HG03139 (cell line): ENCODE data around the gene USP54.
A peak's percentile ranks its signal among the peaks of the same experiment; 100 is the strongest.
"Not testable (repeated sequence)": the region's sequence is repeated elsewhere in the genome, so short reads cannot be mapped to it uniquely, and the experiment has no call there.

Experiments used
- ATAC-seq: cut with Tn5 transposase; IDR thresholded peaks from one replicate; pipeline ENCODE4 v1.9.1; 2021; ENCODE audit not compliant: unreplicated experiment

USP54 gene, protein sequence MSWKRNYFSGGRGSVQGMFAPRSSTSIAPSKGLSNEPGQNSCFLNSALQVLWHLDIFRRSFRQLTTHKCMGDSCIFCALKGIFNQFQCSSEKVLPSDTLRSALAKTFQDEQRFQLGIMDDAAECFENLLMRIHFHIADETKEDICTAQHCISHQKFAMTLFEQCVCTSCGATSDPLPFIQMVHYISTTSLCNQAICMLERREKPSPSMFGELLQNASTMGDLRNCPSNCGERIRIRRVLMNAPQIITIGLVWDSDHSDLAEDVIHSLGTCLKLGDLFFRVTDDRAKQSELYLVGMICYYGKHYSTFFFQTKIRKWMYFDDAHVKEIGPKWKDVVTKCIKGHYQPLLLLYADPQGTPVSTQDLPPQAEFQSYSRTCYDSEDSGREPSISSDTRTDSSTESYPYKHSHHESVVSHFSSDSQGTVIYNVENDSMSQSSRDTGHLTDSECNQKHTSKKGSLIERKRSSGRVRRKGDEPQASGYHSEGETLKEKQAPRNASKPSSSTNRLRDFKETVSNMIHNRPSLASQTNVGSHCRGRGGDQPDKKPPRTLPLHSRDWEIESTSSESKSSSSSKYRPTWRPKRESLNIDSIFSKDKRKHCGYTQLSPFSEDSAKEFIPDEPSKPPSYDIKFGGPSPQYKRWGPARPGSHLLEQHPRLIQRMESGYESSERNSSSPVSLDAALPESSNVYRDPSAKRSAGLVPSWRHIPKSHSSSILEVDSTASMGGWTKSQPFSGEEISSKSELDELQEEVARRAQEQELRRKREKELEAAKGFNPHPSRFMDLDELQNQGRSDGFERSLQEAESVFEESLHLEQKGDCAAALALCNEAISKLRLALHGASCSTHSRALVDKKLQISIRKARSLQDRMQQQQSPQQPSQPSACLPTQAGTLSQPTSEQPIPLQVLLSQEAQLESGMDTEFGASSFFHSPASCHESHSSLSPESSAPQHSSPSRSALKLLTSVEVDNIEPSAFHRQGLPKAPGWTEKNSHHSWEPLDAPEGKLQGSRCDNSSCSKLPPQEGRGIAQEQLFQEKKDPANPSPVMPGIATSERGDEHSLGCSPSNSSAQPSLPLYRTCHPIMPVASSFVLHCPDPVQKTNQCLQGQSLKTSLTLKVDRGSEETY (N-terminal part only)

DNA sequence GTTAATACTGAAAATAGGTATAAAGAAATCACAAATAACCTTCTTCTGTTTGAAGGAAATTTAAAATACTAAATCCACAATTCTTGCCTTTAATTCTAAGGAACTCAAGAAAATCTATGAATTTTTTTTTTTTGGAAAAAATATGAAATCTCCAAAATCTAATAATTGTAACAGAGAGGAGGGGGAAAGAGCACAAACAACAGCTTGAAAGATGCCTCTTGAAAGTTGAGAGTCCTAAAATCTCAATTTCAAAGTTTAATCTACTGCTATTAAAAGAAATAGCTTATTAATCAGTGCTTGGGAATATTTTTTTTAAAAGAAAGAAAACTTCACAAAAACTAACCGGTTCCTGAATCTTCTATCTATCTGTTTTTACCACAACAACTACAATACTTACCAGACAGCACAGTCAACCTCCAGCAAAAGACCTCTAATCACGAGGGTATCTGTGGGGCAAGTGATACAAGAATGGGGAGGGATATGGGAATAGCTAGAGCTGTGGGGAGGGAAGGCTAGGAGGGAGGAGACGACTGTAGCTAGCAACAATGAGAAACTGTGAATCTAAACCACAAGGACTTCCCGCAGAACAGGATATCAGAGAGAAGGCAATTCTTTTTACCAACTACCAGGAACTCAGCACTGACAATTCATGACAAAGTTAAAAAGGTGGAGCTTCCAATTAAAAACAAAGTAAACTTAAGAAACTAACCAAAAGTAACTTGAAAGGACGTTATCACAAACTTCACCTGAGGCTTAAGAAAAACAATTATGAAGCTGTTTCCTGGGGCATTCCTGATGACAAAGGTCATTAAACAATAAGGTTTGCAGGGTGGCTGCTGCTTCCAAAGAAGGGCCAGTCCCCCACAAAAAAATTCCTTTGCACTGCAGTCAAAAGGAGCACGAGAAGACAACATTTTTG, at the start of gene USP54:
Gene USP54, minus strand, starts transcription at position 462 of the 919 bp plus-strand sequence. CDS start 15,684 bp downstream, outside the sequence.
- ATAC-seq = no peak

DNA sequence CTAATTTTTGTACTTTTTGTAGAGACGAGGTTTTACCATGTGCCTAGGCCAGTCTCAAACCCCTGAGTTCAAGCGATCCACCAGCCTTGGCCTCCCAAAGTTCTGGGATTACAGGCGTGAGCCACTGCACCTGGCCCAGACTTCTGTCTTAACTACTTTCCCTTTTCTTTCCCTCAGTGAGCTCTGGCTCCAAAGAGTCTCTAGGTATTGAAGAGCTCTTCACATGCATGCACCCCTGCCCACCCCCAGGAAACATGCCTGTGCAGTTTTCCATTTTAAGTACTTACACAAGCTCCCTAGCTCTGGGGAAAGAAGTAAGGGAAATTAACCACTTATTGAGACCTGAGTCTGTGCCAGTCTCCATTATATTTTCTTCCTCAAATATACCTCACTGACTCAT, 48.1 kb upstream of the USP54 start:
- ATAC-seq = no peak

DNA sequence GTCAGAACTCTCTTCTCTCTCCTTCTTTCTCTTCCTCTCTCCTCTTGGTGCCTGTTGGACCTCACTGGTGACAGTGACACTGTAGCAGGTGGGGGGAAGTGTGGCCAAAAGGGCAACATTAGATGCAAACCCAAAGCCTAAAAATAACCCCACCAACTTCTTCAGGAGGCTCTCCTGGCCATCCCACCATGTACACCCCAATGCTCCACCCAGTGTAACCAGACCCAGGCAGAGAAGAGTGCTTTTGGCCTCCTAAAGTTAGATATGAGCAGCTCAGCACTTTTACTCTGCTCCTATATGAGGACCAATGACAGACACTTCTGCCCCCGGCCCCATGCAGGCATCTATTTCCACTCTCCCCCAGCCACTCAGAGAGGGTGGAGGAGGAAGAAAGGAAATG, 44.6 kb upstream of the USP54 start:
- no peak for ATAC-seq

DNA sequence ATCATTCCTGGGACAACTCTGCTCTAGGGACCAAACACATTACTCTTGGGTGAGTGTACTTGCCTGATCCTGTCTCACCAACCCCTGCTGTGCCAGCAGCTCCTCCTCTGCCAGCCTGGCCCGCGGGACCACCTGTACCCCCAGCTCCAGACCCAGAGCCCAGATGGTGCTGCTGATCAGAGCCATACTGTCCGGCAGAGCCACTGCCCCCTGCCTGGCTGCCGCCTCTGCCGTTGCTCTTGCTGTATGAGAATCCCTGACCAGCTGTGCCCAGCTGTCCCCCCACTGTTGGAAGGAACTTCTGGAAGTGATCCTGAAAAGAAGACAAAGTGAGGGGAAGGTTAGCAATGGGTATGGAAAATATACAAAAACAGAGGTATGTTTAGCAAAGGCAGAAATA, 43.3 kb upstream of the USP54 start:
- no peak for ATAC-seq

DNA sequence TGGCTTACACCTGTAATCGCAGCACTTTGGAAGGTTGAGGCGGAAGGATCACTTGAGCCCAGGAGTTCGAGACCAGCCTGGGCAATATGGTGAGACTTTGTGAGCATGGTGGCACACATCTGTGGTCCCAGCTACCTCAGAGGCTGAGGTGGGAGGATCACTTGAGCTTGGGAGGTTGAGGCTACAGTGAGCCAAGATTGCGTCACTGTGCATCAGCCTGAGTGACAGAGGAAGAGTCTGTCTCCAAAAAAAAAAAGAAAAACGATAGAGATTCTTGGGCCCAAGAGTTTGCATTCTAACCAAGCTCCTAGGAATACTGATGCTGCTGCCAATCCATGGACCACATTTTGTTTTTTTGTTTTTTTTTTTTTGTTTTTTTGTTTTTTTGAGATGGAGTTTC, 38.0 kb upstream of the USP54 start:
- no peak for ATAC-seq

DNA sequence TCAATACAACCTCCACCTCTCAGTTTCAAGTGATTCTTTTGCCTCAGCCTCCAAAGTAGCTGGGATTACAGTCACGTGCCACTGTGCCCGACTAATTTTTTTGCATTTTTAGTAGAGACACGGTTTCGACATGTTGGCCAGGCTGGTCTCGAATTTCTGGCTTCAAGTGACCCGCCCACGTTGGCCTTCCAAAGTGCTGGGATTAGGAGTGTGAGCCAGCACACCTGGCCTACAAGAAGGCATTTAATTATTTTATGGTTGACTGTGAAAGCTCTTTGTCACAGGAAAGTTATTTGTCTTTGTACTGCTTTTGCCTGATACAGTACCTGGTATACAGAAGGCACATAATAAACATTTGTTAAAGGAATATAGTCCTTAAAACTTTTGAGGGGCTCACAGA, 37.3 kb upstream of the USP54 start:
- no peak for ATAC-seq

DNA sequence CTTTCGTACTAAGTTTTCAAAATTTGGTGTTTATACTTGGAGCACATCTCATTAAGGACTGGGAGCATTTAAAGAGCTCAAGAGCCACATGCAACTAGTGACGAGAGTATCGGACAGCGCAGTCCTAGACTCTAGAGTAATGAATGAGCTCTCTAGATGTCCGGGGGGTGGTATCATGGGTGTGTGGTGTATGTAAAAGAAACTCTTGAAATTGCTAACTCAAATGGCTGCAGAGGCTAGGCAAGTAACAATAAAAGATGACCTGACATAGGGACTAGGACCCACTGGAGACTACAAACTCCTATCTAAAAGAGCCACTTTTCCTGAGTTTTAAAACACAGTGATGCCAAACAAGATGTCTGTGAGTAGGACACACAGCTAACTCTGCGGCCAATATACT, 36.2 kb upstream of the USP54 start:
- ATAC-seq = no peak

DNA sequence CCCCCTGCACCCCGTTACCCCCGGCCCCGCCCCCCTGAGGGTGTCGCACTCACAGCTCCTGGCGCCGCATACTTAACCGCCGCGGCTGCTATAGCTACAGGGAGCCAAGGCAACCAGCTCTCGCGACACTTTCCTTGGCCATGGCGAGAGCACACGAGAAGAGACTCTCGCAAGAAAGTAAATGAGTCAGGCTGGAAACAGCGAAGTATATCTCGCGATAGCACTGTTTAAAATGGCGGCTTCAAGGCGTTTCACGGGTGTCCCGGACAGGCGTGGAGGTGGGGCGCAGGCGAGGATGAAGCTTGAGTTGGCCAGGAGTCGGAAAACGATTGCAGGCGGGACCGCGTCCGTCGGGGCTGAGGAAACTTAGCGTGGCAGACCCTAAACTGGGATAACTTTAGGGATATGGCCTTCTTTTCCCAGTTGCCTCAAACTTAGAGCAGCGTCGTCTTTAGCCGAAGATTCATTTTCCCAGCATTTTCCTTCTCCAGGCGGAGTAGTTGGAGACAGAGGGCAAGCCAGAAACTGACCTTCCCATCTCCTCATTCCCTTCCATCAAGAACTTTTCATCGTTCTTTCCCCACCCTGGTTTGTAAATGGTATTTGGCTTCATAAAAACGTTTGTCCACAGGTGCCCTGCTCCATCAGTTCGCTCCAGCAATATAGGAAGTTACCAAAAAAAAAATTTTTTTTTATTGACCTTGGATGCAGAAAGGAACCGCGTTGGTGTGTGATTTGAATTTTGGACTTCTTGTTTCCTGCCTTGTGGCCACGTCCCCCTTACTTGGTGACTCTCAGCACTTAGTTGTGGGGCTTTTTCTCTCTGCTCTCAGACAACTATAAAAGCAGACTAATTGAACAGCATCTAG, 35.0 kb upstream of the USP54 start:
- peak; percentile 97 for ATAC-seq

DNA sequence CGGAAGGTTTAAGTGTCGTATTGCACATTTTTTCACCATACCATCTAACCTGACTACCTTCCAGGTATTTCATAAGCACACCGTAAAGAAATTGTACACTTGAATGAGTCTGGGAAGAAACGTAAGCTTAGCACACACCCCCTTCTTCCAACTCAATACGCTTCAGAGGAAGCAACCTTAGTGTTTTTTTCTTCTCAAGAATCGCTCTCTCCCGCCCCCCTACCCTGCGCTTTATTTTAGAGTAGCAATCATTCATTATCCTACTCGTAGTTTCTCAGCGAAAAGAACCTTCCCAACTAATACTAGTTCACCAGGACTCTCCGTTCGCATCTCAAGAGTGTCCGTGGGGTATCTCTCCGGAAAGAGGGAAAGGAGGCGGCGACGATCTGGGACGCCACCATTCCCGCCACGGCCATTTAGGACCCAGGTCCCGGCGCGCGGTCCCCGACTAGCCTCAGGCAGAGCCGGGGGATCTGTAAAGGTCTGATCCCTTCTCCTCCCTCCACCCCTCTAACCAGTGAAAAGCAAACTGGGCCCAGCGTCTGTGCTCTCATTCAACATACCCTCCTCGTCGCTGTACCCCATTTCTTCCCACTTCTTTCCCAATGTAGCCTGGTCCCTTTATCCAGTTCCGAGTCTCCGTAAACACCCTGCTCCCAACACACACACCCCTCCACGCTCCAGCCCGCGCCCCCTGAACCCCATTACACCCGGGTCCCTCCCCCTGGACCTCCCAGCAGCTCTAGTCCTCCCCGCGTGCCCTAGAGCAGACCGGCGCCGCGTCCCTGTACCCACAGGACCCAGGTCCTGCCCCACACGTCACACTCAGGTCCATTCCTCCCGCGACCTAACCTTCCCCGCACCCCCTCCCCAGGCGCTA, 34.1 kb upstream of the USP54 start:
- peak; percentile 34 for ATAC-seq

DNA sequence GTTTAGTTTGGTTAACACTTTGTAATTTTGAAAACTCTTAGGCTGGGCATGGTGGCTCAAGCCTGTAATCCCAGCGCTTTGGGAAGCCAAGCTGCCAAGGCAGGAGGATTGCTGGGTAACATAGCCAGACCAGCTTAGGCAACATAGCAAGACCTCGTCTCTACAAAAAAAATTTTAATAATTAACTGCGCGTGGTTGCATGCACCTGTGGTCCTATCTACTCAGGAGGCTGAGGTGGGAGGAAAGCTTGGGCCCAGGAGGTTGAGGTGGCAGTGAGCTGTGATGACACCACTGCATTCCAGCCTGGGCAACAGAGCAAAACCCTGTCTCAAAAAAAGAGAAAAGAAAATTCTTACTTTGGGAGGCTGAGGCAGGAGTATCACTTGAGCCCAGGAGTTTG, 31.9 kb upstream of the USP54 start:
- no peak for ATAC-seq

DNA sequence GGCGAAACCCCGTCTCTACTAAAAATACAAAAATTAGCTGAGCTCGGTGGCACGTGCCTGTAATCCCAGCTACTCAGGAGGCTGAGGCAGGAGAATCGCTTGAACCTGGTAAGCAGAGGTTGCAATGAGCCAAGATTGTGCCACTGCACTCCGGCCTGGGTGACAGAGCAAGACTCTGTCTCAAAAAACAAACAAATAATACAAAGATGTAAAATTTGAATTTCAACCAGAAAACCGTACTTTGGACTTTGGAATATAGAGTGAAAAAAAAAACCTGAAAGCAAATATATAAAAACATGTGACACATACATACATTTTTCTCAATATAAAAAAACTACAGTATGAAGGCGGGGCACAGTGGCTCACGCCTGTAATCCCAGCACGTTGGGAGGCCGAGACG, 29.8 kb upstream of the USP54 start:
- ATAC-seq = not testable (repeated sequence)

DNA sequence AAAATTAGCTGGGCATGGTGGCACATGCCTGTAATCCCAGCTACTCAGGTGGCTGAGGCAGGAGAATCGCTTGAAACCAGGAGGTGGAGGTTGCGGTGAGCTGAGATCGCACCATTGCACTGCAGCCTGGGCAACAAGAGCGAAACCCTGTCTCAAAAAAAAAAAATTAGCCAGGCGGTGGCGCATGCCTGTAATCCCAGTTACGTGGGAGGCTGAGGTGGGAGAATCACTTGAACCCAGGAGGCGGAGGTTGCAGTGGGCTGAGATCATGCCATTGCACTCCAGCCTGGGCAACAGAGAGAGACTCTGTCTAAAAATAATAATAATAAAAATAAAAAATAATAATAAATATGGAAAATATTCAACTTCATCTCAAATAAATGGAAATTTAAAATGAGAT, 26.0 kb upstream of the USP54 start:
- ATAC-seq = not testable (repeated sequence)

DNA sequence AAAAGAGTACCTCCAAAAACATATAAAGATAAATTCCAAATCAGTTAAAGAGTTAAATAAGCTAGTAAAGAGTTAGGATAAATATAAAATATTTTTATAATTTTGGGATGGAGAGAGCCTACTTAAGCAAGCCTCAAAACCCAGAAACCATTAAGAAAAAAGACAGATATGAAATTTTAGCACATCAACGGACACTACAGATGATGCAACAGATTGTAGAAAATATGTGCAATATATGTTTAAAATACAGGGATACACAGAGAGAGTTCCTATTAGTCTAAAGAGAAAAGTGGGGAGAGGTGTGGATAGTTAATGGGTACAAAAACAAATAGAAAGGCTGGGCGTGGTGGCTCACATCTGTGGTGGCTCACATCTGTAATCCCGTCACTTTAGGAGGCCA, 23.6 kb upstream of the USP54 start:
- ATAC-seq = no peak

DNA sequence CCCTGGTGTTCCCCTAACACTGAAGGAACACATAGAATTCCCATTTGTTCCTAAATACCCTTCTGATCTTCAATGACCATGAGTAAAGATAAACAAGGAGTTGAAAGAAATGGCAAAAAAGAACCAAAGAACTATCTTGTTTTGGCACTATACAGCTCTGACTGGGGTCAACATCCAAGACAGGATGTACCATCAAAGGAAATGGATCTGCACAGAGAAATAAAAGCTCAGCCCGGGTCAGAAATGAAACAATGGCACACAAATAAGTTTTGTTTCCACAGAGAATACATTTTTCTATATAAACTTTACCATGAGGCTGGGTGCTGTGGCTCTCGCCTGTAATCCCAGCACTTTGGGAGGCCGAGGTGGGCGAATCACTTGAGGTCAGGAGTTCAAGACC, 18.0 kb upstream of the USP54 start:
- ATAC-seq = no peak

DNA sequence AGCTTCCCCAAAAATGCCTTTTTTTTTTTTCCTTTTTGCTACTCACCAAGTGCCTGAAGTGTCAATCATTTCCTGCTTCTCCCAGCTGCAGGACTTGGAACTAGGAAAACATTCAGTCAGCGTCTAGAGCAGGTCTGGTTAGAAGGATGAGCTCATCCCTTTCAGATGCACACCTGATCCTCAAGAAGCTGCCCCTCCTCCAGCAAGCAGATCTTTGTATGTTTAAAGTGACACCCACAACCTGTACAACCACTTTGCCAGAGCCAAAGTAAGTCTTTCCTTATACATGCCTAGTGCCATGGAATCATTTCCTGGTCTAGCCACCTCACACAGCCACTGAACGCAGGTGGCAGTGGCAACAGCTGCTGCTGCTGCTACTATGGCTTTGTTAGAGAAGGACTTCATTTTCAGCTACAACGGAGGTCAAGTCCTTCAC, 10.4 kb upstream of the USP54 start:
- no peak for ATAC-seq

DNA sequence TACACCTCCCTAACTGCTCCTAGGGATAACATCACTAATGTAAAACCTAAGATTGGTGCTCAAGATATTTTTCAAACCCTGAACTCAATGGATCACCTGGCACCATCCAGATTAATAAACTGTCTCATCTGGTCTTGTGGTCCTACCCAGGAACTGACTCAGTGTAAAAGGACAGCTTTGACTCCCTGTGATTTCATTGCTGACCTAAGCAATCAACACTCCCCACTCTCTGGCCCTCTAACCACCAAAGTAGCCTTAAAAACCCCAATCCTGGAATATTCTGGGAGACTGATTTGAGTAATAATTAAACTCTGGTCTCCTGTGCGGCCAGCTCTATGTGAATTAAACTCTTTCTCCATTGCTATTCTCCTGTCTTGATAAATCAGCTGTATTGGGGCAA, 6.2 kb upstream of the USP54 start:
- ATAC-seq = no peak

DNA sequence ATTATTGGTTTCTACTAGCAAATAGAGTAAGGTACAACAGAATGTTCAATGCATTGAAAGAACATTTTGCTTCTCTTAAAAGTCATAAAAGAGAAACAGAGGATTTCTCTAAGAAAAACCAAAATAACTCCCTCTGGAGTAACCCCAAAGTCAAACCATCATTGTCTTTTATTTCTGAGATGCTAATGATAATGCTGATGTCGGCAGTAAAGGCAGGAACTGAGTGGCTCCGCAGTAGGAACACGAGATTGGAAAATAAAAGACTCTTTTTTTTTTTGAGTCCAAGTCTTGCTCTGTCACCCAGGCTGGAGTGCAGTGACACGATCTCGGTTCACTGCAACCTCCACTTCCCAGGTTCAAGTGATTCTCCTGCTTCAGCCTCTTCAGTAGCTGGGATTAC, 2.7 kb upstream of the USP54 start:
- no peak for ATAC-seq

DNA sequence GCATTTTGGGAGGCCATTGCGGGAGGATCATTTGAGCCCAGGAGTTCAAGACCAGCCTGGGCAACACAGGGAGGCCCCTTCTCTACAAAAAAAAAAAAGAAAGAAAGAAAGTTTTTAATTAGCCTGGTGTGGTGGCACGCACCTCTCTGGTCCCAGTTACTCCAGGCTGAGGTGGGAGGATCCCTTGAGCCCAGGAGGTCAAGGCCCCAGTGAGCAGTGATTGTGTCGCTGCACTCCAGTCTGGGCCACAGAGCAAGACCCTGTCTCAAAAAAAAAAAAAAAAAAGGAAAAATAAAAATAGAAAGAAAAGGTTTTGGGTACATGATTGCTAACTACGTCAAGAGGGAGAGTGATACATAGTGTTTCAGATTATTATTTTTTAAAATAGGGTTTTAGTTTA, 2.0 kb upstream of the USP54 start:
- ATAC-seq = no peak
